Measurements from ENCODE around the gene OOSP2. TPM values are rescaled to one million over a fixed set of nuclear protein-coding genes. Genes with fewer than 3 reads are reported as not detected.

The OOSP2 gene
- total RNA-seq, 1 experiment from 2014 or later, result not detected

- intact Hi-C loops (cut with micrococcal nuclease; ENCODE audit: unreplicated experiment) (no loop called here), in situ Hi-C loops (cut with HindIII; ENCODE audit: low pct_unique_long_range_greater_than_20kb, low sequenced_read_pairs) (no loop called here)
- ChIA-PET CTCF (no interaction called here), POLR2A (no interaction called here)
- Histone ChIP-seq H3K4me1 (ENCODE audit: control insufficient read depth, insufficient read depth, low read length) (no peaks in the 10 kb centered on the region), H3K36me3 (ENCODE audit: control insufficient read depth, insufficient read depth, low read length) (no peaks in the 10 kb centered on the region), H3K4me3 (ENCODE audit: low read depth in 2 of 2, low read length in 2 of 2) (no peak overlapping the region), H3K27ac (ENCODE audit: low read length) (no peak overlapping the region), H3K9me3 (ENCODE audit: control insufficient read depth, insufficient read depth, low read depth, low read length) (no peaks in the 10 kb centered on the region), H3K27me3 (ENCODE audit: control insufficient read depth, insufficient read depth, low read length) (no peaks in the 10 kb centered on the region)
- BruUV-seq (replicated peaks), result no TSS peak
- no peak for ATAC-seq
- TF ChIP-seq CTCF (IDR thresholded peaks at IDR 0.05) (no peak), SIN3A (IDR thresholded peaks at IDR 0.05; ENCODE audit: borderline replicate concordance, insufficient read depth, low read depth, low read length) (no peak), POLR2AphosphoS5 (IDR thresholded peaks at IDR 0.05; ENCODE audit: low read depth, low read length) (no peak), TCF7L2 (IDR thresholded peaks at IDR 0.05; ENCODE audit: low read depth, low read length) (no peak), REST (IDR thresholded peaks at IDR 0.05; ENCODE audit: insufficient read depth in 1 of 2, low read depth in 2 of 2, low read length in 1 of 2) (no peak)
- no peak for DNase-seq (ENCODE audit: low read depth, low spot score)
Observed at GRCh38 chr11:59992425-59992824, 47.8 kb upstream of the OOSP2 start.

- H3K9me3 ChIP-seq (ENCODE audit: control insufficient read depth, insufficient read depth, low read depth, low read length), result no peaks in the 10 kb centered on the region
- DNase-seq (ENCODE audit: low read depth, low spot score) (no peak), ATAC-seq (no peak)
- BruUV-seq (replicated peaks), result no TSS peak
- H3K4me1 ChIP-seq (ENCODE audit: control insufficient read depth, insufficient read depth, low read length), result no peaks in the 10 kb centered on the region
- no peak overlapping the region for H3K4me3 ChIP-seq (ENCODE audit: low read depth in 2 of 2, low read length in 2 of 2)
- TF ChIP-seq REST (IDR thresholded peaks at IDR 0.05; ENCODE audit: insufficient read depth in 1 of 2, low read depth in 2 of 2, low read length in 1 of 2), result no peak
- ChIA-PET POLR2A (no interaction called here), CTCF (interaction anchor here (0.6 kb wide), 1 partner anchor 102 kb away, joined by 3 read pairs; no protein-coding TSS in a partner anchor)
- in situ Hi-C loops (cut with HindIII; ENCODE audit: low pct_unique_long_range_greater_than_20kb, low sequenced_read_pairs) (no loop called here), intact Hi-C loops (cut with micrococcal nuclease; ENCODE audit: unreplicated experiment) (no loop called here)
- H3K36me3 ChIP-seq (ENCODE audit: control insufficient read depth, insufficient read depth, low read length), result no peaks in the 10 kb centered on the region
- no peaks in the 10 kb centered on the region for H3K27me3 ChIP-seq (ENCODE audit: control insufficient read depth, insufficient read depth, low read length)
- H3K27ac ChIP-seq (ENCODE audit: low read length), result no peak overlapping the region
Observed at GRCh38 chr11:59997800-59998199, 42.4 kb upstream of the OOSP2 start.

All from Panc1 (cell line).